IPS DF 4.7 (cell line): ENCODE results near the gene NME7.
"Not testable (repeated sequence)": the region's sequence is repeated elsewhere in the genome, so short reads cannot be mapped to it uniquely, and the experiment has no call there.

ENCODE experiments used
- DNase-seq: peaks from one replicate; pipeline ENCODE4 v3.0.0-alpha.2; 2013; ENCODE audit warnings: low spot score; ENCODE audit errors: extremely low read depth

Gene NME7

GRCh38 chr1:169129109-169129784, 238.3 kb downstream of the NME7 start:
- no peak for DNase-seq

GRCh38 chr1:169128562-169128961, 239.0 kb downstream of the NME7 start:
- DNase-seq, result no peak

GRCh38 chr1:169127305-169127704, 240.3 kb downstream of the NME7 start:
- no peak for DNase-seq

GRCh38 chr1:169126335-169126734, 241.3 kb downstream of the NME7 start:
- no peak for DNase-seq

- DNase-seq, result not testable (repeated sequence)
Measured at GRCh38 chr1:169125597-169125996, 242.0 kb downstream of the NME7 start.

GRCh38 chr1:169124459-169124858, 243.1 kb downstream of the NME7 start:
- no peak for DNase-seq

- DNase-seq, result no peak
Measured at GRCh38 chr1:169122976-169123375, 244.6 kb downstream of the NME7 start.

GRCh38 chr1:169121146-169121923, 246.3 kb downstream of the NME7 start:
- no peak for DNase-seq

- no peak for DNase-seq
Measured at GRCh38 chr1:169120066-169120465, 247.5 kb downstream of the NME7 start.

- no peak for DNase-seq
Measured at GRCh38 chr1:169119405-169119804, 248.2 kb downstream of the NME7 start.

- DNase-seq, result no peak
Measured at GRCh38 chr1:169118227-169118626, 249.4 kb downstream of the NME7 start.

- no peak for DNase-seq
Measured at GRCh38 chr1:169117599-169117998, 250.0 kb downstream of the NME7 start.

- no peak for DNase-seq
Measured at GRCh38 chr1:169117014-169117413, 250.6 kb downstream of the NME7 start.

- no peak for DNase-seq
Measured at GRCh38 chr1:169115891-169116585, 251.6 kb downstream of the NME7 start.

- DNase-seq, result peak; percentile 22
Measured at GRCh38 chr1:169113613-169114119, 253.9 kb downstream of the NME7 start.

- DNase-seq, result no peak
Measured at GRCh38 chr1:169112241-169112640, 255.4 kb downstream of the NME7 start.

- no peak for DNase-seq
Measured at GRCh38 chr1:169111472-169111871, 256.1 kb downstream of the NME7 start.

GRCh38 chr1:169110689-169111447, 256.7 kb downstream of the NME7 start:
- DNase-seq, result no peak

GRCh38 chr1:169110236-169110635, 257.4 kb downstream of the NME7 start:
- DNase-seq, result no peak

- DNase-seq, result no peak
Measured at GRCh38 chr1:169109561-169110134, 257.9 kb downstream of the NME7 start.
